Glomerular visceral epithelial cell (primary cell): ENCODE measurements around the gene SFXN3.

Experiments used
- DNase-seq: peaks from one replicate; pipeline ENCODE4 v3.0.0-alpha.2; 2016; ENCODE audit errors: extremely low spot score

Gene SFXN3

DNA sequence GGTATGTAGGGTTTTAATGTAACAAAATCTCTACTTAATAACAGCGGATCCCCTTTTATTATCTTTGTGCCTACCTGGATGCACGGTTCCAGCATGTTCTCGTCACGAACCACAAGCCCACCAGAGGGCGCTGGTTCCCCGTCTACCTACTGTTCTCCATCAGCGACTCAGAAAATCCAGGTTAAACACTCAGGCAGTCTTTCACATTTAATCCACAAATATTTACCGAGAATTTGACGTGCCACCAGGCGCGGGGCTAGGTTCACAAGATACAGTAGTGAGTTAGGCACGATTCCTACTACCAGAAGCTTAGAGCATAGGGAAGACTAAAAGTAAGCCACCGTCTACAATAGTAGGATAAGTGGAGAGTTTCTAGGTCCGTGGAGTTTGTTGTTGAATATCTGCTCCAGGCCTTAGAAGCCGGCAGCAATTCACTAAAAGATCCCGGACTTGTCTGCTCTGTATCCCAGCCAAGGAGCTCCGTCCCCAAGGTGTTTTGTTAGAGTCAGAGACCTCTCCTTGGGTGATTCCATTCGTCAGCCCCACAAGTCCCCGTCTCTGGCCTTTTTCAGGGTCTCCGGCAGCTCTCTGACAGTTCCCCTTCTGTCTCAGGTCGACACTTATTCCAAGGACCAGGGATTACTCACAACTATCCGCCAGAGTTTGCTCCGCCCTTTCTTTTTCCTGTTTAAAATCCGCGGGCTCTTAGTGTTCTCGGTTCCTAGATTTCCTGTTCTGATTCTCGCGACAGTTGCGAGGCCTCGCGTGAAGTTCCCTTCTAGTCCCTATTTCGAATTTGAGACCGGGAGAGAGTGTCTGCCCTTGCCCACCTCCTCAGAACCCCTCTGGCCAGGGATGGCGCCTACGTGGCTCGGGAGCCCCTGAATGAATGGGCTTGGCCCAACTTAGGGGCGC is 29.3 kb downstream of the SFXN3 start:
- DNase-seq, result peak; percentile 96

DNA sequence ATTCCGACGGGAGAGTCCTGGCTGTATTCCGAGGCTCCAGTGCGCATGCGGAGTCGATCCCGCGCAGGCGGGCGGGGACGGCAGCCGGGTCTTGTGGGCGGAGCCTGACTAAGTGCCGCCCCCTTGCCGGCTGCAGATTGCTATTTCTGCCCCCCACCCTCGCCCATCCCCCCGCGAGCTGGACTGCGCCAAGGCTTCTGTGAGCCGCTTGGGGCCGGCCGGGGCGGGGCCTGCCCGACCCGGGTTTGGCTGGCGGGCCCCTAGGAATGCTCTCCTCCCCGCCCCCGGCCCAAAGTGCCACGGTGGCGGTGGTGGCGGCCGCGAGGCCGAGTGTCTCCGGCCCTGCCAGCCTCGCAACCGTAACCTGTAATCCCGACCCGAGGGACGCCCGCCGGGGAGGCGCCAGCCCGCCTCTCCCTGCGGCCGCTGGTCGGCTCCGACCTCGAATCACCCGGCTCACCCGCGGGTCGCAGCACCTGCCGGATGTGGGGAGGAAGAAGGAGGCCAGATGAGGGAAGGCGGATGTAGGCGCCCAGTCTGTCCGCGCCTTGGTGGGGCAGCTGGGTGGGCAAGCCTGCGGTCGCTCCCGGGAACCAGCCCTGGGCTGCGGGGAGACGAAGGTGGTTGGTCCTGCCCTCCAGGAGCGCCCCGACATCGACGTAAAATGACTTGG is 30.1 kb downstream of the SFXN3 start:
- peak; percentile 98 for DNase-seq

DNA sequence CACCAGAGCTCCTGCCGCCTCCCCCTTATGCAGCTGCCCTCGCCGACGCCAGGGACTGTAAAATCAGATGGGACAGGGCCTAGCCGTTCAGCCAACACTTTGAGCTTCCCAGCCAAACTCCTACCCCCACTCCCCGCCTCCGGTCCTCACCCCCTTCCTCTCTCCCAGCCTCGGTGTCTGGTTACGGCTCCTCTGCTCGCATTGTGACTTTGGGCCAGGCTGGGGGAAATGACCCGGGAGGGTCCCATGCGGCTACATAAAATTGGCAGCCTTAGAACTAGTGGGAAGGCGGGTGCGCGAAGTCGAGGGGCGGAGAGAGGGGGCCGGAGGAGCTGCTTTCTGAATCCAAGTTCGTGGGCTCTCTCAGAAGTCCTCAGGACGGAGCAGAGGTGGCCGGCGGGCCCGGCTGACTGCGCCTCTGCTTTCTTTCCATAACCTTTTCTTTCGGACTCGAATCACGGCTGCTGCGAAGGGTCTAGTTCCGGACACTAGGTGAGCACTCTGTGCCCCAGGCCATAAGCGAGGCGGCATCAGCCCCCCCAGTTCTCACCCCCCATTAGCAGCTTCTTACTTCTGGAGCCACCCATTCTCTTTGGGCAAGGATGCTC is 30.7 kb downstream of the SFXN3 start, which contains the start of gene KAZALD1:
TSS of gene KAZALD1 (plus strand) at position 366 of the 608 bp plus-strand sequence. CDS start 604 bp downstream, outside the sequence.
- DNase-seq, result no peak

DNA sequence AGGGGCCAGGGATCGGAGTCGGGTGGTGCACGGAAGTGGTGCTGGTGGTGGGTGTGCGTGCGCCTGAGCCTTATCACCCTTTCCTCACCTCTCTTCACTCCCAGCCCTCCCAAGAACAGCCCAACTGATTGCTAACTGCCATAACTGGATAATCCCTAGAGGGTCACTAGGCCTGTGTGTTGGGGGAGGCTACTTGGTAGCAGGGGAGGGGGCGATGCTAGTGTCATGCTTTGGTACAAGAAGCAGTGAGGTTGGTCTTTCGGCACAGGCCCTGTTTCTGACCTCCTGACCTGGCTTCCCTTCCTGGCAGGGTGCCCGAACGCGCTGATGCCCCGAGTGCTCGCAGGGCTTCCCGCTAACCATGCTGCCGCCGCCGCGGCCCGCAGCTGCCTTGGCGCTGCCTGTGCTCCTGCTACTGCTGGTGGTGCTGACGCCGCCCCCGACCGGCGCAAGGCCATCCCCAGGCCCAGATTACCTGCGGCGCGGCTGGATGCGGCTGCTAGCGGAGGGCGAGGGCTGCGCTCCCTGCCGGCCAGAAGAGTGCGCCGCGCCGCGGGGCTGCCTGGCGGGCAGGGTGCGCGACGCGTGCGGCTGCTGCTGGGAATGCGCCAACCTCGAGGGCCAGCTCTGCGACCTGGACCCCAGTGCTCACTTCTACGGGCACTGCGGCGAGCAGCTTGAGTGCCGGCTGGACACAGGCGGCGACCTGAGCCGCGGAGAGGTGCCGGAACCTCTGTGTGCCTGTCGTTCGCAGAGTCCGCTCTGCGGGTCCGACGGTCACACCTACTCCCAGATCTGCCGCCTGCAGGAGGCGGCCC is 31.4 kb downstream of the SFXN3 start:
- DNase-seq, result no peak

DNA sequence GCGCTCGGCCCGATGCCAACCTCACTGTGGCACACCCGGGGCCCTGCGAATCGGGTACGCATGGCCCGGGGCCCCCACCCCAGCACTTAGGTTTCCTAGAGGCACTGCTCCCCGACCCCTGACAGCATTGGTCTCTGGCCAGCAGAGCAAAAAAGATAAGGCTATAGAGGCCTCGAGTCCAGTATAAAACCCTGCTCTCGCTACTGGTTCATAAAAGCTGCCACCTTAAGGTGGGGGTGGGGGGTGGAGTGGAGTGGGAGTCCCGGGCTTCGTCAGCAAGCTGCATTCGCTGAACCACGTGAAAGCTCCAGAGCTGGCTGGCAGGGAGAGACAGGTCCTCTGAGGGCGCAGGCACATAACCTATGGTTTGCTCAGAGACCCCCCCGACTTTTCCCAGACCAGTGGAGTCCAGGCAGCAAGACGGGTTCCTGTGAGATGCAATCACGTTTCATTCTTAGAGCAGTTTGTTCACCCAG is 32.1 kb downstream of the SFXN3 start:
- DNase-seq, result no peak

DNA sequence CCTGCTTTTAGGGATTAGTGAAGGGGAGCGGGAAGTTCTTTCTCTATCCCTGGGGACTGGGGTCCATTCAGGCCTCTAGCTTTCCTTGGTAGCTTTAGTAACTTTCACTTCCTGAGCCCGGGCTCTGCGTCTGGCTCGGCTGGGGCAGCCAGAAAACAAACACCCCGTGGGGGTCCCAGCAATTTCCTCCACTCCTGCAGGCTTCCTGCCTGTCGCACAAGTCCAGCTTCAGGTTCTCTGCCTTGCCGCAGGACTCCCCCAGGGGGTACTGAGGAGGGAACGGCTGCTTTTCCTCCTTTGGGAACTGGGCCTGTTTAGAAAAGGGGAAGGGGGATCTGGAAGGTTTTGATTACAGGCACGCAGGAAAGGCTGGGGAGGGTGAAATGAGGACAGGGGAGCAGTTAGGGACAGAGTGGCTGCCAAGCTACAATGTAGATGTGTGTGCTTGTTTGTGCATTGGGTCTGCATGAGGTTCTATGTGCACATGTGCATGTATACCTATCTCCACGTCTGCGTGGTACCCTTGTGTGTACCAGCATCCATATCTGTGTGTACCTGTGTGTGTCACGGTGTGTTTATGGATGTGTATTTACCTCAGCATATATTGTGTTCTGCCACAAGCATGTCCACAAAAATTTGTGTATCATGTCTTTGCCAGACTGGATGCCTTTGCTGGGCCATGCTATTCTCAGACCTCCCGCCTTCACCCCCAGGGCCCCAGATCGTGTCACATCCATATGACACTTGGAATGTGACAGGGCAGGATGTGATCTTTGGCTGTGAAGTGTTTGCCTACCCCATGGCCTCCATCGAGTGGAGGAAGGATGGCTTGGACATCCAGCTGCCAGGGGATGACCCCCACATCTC is 32.7 kb downstream of the SFXN3 start:
- DNase-seq, result no peak

DNA sequence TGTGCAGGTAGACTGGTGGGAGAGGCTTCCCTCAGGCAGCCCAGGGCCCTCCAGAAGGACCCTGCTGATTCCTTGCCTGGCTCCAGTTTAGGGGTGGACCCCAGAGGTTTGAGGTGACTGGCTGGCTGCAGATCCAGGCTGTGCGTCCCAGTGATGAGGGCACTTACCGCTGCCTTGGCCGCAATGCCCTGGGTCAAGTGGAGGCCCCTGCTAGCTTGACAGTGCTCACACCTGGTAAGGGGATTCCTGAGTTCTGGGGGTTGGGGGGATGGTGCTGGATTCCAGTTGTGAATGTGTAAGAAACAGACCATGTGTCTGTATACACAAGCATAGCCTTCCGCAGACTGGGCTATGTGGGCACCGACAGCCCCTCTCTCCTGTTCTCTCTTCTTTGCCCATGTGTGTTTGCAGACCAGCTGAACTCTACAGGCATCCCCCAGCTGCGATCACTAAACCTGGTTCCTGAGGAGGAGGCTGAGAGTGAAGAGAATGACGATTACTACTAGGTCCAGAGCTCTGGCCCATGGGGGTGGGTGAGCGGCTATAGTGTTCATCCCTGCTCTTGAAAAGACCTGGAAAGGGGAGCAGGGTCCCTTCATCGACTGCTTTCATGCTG is 33.5 kb downstream of the SFXN3 start:
- DNase-seq, result no peak

DNA sequence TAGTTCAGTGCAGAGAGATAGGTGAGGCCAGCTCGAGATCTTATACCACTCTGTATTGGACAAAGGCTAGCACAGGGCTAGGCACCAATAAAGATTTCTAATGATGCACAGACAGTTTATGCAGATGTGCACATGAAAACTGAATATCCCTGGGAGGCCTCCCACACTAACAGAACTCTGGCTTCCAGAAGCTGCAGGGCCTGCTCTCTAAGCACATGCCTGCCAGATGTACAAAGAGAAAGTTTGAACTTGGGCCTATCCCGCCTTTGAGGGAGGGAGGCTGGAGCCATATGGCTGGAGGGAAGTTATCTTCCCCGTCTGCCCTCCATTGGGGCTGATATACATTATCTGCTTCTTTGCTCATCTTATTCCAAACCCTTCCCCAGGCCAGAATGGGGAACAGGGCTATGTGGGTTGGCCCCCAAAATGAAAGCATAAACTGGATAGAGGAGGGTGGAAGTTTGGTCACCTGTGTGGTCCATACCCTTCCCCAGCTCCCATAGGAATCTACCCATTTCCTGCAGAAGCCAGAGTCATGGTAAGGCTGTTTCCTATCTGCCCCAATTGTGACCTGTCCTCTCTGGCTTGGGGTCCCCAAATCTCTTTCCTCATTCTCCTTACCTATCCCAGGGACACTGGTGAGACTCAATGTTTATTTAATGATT is 34.6 kb downstream of the SFXN3 start:
- DNase-seq, result no peak

DNA sequence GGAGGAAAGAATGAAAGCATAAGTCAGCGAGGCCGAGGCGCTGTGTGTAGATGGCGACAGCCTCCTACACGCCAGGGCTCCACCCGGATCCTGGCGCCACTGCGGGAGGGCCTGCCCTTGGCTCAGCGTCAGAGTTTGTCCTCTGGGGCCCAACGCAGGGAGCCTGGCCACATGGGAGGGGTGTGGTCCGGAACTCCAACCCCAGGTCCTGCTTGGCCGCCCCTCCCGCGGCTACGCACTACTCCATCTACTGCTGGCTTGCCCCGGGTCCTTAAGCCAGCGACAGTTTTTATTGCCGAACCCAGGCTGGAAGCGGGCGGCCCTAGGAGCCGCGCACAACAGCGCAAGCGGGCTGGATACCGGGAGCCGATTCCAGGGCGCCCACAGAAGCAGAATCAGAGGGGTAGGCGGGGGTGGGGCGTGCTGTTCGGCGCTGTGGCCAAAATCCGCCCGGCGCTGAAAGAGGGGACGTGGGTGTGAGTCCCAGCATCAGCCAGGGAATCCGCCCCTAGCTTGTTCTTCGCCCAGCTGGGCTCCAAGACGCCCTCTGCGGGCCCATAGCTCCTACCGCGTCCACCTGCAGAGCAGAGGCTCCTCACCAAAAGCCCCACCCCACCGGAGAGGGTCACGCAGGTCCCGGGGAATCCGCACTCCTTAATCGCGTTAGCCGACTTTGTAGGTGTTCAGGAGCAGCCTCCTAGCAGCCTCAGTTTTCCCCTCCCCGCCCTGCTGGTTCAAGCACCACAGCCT is 35.3 kb downstream of the SFXN3 start:
- peak; percentile 82 for DNase-seq

DNA sequence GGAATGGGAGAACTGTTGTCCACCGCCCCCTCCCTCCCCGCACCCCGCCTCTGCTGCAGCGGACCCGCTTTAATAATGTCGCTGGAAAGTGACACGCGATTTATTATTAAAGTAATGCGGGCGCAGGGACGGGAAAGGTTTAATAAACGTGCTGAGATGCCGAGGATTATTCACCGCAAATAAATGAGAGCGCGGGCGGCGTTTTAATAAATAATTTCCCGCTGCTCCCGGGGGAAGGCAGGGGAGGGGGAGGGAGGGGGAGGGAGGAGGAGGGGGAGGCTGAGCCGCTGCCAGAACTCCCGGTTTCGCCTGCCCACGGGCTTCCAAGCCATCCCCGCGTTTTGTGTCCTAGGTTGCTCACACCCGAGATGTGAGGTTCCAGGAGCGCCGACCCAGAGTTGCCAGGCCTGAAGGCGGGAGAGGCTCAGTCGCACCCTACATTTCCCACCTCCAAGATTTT is 35.9 kb downstream of the SFXN3 start:
- DNase-seq, result no peak

DNA sequence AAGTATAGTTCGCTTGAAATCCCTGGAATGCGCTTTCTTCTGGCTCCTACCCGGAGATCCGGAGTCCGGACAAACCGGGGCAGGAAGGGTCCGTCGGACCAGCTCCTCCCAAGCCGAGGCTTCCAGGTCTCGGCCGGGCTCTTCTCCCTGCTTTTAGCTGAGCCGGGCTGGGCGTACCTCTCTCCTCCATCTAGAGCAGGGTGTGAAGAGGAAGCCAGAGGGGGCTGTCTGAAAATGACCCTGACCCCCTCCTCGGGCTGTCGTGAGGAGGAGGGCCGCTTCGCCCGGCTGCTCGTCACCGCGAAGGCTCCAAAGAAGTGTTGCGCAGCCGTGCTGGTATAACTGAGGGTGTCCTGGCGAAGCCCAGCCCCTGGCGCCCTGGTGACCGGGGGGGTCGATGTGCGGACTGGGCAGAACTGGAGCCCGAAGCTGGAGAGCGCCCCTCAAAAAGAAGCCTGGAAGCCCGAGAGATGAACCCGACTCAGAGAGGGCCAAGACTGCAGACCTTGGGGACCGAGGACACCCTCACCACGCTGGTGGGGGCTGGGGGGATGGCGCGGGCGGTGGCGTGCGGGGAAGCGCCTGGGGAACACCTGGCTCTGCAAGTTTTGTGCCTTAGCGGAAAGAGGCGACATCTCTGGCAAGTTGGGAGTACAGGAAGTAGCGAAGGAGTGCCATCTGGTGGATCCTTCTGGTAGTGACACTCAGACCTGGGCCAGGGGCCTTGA is 36.5 kb downstream of the SFXN3 start:
- peak; percentile 85 for DNase-seq

DNA sequence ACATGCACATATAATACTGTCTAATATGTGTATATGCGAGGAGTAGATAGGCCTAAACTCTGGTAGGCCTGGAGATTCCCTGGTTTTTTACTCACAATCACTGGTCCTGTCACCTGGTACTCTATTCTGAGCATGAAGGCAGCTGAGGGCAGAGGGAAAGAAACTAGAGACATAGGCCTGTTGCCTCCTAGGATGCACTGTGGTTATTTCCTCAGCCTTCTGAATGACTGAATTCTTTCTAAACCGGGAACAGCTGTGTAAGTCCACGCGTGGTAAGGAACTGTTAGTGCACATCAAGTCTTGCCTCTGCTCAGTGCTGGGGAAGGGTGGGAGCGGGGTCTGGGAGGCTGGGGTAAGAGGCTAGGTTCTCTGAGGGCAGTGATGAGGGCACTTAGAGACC is 38.4 kb downstream of the SFXN3 start:
- DNase-seq, result no peak

DNA sequence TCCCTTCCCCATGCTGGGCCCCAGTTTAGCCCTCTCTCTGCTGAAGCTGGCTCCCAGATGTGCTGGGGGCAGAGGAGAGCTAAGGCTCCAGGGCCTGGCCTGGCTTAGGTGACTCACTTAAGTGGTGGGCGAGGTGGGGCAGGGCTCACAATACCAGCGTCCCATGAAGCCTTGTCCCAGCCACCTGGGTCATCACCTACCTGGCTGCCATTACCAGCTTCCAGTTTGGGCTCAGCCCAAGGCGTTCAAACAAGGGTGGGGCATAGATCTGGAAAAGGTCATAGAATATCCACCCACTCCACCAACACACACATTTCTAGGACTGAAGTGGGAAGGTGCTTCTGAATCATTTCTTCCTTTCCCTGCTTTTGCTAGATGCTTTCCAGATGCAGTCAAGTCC is 39.1 kb downstream of the SFXN3 start:
- no peak for DNase-seq

DNA sequence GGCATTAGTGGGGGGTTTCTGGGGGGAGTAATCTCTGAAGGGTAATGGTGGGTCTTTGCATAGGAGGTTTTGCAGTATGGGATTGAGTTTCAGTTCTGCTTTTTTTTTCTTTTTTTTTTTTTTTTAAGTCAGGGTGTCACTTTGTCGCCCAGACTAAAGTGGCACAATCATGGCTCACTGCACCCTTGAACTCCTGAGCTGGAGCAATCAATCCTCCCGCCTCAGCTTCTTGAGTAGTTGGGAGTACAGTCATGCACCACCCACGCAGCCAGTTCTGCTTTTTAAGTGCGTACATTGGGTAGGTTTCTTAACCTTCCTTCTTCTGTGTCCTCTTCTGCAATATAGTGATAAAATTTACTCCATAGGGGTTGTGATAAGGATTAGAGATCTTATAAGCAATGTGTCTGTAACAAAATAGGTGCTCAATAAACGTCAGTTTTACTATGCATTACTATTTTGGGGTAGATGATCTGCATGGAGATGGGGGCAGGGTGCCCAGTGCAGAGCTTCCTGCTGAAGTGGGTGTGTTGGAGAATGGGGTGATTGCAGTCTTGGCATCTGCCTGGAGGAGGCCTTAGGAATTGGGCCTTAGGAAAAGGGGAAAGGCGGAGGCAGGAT is 40.3 kb downstream of the SFXN3 start:
- DNase-seq, result no peak

DNA sequence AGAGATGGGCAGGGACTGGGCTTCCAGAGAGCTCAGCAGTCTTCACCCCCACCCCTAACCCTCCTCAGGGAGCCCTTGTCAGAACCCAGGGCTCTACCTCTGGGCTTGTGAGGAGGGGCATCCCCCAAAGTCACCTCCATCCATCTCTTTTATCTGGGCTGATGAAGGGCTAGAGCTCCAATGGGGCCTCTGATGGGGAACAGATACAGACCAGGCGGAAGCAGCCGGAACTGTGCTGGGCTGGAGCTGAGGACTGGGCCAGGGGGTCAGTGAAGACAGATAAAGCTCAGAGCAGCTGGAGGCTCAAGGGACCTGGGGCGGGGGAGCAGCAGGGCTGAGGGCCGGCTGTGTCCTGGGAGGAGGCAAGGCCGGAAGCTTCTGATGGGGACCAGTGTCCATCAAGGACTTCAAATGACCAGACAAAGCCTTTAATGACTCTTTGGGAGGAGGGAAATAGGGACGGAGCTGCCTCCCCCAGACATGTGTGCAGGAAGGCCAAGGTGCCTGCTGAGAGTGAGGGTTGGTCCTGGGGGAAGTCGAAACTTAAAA is 40.9 kb downstream of the SFXN3 start:
- no peak for DNase-seq

DNA sequence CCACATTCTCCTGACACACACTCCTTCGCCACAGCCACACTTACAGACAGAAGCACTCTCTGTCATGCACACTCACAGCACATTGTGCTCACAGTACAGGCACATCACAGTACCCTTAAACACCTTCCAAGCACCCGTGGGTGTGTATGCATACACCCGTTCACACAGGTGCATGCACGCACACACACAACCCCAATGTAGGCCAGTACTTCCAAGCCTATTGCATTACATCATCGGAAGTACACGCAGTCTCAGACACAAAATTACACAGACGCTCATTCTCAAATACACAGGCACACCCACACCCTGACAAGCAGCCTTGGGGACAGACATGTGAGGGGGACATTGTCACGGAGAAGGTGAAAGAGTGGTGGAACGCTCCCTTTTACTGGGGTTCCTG is 41.9 kb downstream of the SFXN3 start:
- no peak for DNase-seq

DNA sequence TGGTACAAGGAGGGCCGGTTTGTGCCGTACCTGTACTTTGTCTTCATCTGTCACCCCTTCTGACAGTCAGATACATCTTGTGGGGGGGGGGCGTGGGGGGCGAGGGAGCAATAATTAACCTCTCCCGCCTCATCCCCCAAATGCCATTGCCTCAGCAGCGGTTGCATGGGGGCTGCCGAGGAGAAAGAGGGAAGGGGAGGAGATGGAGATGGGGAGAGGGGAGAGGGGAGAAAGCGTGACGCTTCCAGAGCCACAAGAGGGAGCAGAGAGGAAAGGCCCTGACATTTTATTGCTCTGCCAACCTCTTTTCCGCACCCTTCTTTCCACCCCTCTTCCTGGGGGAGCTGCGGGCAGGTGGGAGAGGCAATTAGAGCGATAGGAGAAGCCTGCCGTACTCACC is 42.6 kb downstream of the SFXN3 start:
- DNase-seq, result no peak
